Keratinocyte (primary cell): Measurements from ENCODE around the gene DGKE. TPM values are rescaled to one million over a fixed set of nuclear protein-coding genes. Genes with fewer than 3 reads are reported as not detected.

Source experiments
- DNase-seq: peaks from one replicate; pipeline ENCODE4 v3.0.0-alpha.2; 2011; ENCODE audit warnings: low read depth, missing footprints, low spot score
- FAIRE-seq: peaks from 2 replicates; lab custom pipeline; 2011; peaks lifted over from hg19 to GRCh38; lab: Jason Lieb, UNC
- H2AFZ ChIP-seq: 2 replicates; pipeline ENCODE4 v1.6.0; 2012; ENCODE audit warnings: low read length, control low read depth, inconsistent platforms; ENCODE audit not compliant: control insufficient read depth
- H3K27ac ChIP-seq: 2 replicates; pipeline ENCODE4 v1.5.1; 2011; ENCODE audit warnings: low read length; ENCODE audit not compliant: control insufficient read depth, insufficient read depth
- H3K27me3 ChIP-seq: 3 replicates; pipeline ENCODE4 v1.6.0; 2011; ENCODE audit warnings: low read length; ENCODE audit not compliant: control insufficient read depth, insufficient read depth; ENCODE audit errors: extremely low read depth
- H3K36me3 ChIP-seq, 2 experiments: 2 replicates in 1 of 2; 3 replicates in 1 of 2; pipeline ENCODE4 v1.5.1; 2011; ENCODE audit warnings: low read length in 2 of 2, mild to moderate bottlenecking in 1 of 2; ENCODE audit not compliant: control insufficient read depth in 2 of 2, insufficient read depth in 2 of 2; ENCODE audit errors: extremely low read depth in 1 of 2
- H3K4me1 ChIP-seq: 3 replicates; pipeline ENCODE4 v1.5.1; 2011; ENCODE audit warnings: low read length; ENCODE audit not compliant: control insufficient read depth, insufficient read depth; ENCODE audit errors: extremely low read depth
- H3K4me2 ChIP-seq: 3 replicates; pipeline ENCODE4 v1.6.0; 2011; ENCODE audit warnings: low read depth, low read length; ENCODE audit not compliant: control insufficient read depth, insufficient read depth; ENCODE audit errors: extremely low read depth
- H3K4me3 ChIP-seq, 3 experiments: fragments of 200-600 bp in 1 of 3; sonication (generic) in 1 of 3; 2 replicates in 2 of 3; 3 replicates in 1 of 3; pipeline ENCODE4 v1.5.1; 2011 to 2016; ENCODE audit warnings: low read length in 3 of 3, mild to moderate bottlenecking in 3 of 3, control low read depth in 2 of 3, inconsistent platforms in 1 of 3, low read depth in 1 of 3, mixed read lengths in 1 of 3, mixed run types in 1 of 3, moderate library complexity in 1 of 3; ENCODE audit not compliant: control insufficient read depth in 2 of 3, insufficient read depth in 2 of 3; ENCODE audit errors: extremely low read depth in 1 of 3
- H3K79me2 ChIP-seq: 2 replicates; pipeline ENCODE4 v1.6.0; 2012; ENCODE audit warnings: low read length; ENCODE audit not compliant: control insufficient read depth, insufficient read depth
- H3K9ac ChIP-seq: 3 replicates; pipeline ENCODE4 v1.6.0; 2011; ENCODE audit warnings: low read length; ENCODE audit not compliant: control insufficient read depth, insufficient read depth; ENCODE audit errors: extremely low read depth
- H3K9me1 ChIP-seq: 3 replicates; pipeline ENCODE4 v1.6.0; 2011; ENCODE audit warnings: low read length; ENCODE audit not compliant: control insufficient read depth, insufficient read depth; ENCODE audit errors: extremely low read depth
- H3K9me3 ChIP-seq: 2 replicates; pipeline ENCODE4 v1.5.1; 2012; ENCODE audit warnings: low read depth, low read length; ENCODE audit not compliant: control insufficient read depth
- H4K20me1 ChIP-seq: 3 replicates; pipeline ENCODE4 v1.6.0; 2011; ENCODE audit warnings: low read length; ENCODE audit not compliant: control insufficient read depth, insufficient read depth; ENCODE audit errors: extremely low read depth
- CTCF ChIP-seq, 3 experiments: IDR thresholded peaks in 1 of 3; conservative IDR thresholded peaks in 1 of 3; optimal IDR thresholded peaks in 1 of 3; 2 replicates in 2 of 3; 3 replicates in 1 of 3; pipeline versions ENCODE3 to v1.5.1; 2011; ENCODE audit warnings: low read length in 3 of 3, mild to moderate bottlenecking in 3 of 3, moderate library complexity in 2 of 3, control low read depth in 1 of 3, inconsistent platforms in 1 of 3; ENCODE audit not compliant: insufficient read depth in 2 of 3; ENCODE audit errors: extremely low read depth in 1 of 3
- EZH2 ChIP-seq: IDR thresholded peaks from one replicate; pipeline ENCODE4 v1.6.1; 2012; ENCODE audit warnings: inconsistent platforms, mild to moderate bottlenecking, low read length, moderate library complexity
- dilution Hi-C: fragments of 300-500 bp; cut with MboI; formaldehyde crosslinking; loops from one replicate; pipeline ENCODE4 v1.7.0; 2020; ENCODE audit warnings: low sequenced_read_pairs; ENCODE audit not compliant: extremely low pct_ligation_motif_present
- polyA plus RNA-seq, 5 experiments: library from polyadenylated mRNA; depleted of rRNA in 3 of 5; stranded (reverse) in 3 of 5; stranded (forward) in 1 of 5; unstranded in 1 of 5; fragments of >200 nt; gene quantifications; 1 replicate in 1 of 5; 2 replicates in 3 of 5; 3 replicates in 1 of 5; pipeline versions ENCODE4 v1.2.1 to v1.2.3, GENCODE V29; 2011 to 2012; ENCODE audit warnings: missing spikeins in 2 of 5, low read depth in 1 of 5, low replicate concordance in 1 of 5

Gene DGKE
- polyA plus RNA-seq, 1 donor (not counting 4 experiments of a cell fraction or from before 2014, with no cell fraction given) = 4.7 TPM

- no peak overlapping the region for H3K4me2 ChIP-seq
- FAIRE-seq (no peak), DNase-seq (no peak)
- no peak overlapping the region for H3K9ac ChIP-seq
- no peak overlapping the region for H3K4me3 ChIP-seq
- no peaks in the 10 kb centered on the region for H3K4me1 ChIP-seq
- H3K9me3 ChIP-seq = no peaks in the 10 kb centered on the region
- TF ChIP-seq CTCF (optimal IDR thresholded peaks at IDR 0.05 in 1 of 3, IDR thresholded peaks at IDR 0.05 in 1 of 3, conservative IDR thresholded peaks at IDR 0.05 in 1 of 3; ENCODE audit: extremely low read depth in 1 of 3, insufficient read depth in 2 of 3, low read length in 3 of 3) (no peak), EZH2 (no peak)
- dilution Hi-C loops = no loop called here
- H3K79me2 ChIP-seq = no peaks in the 10 kb centered on the region
- peaks cover 0 to 1% of the 10 kb centered on the region in 2 experiments for H3K36me3 ChIP-seq
- no peaks in the 10 kb centered on the region for H3K9me1 ChIP-seq
- H2AFZ ChIP-seq = no peak overlapping the region
- no peaks in the 10 kb centered on the region for H4K20me1 ChIP-seq
- no peaks in the 10 kb centered on the region for H3K27me3 ChIP-seq
- no peak overlapping the region for H3K27ac ChIP-seq
These were observed 40.0 kb upstream of the DGKE start for GRCh38 chr17:56793957-56794356.

- Histone ChIP-seq H3K36me3 (peaks cover 0 to 1% of the 10 kb centered on the region in 2 experiments), H3K27ac (no peak overlapping the region), H4K20me1 (no peaks in the 10 kb centered on the region), H3K4me1 (no peaks in the 10 kb centered on the region), H3K79me2 (no peaks in the 10 kb centered on the region), H2AFZ (no peak overlapping the region), H3K9me1 (no peaks in the 10 kb centered on the region), H3K4me2 (no peak overlapping the region), H3K27me3 (no peaks in the 10 kb centered on the region), H3K9me3 (no peaks in the 10 kb centered on the region), H3K9ac (no peak overlapping the region), H3K4me3 (no peak overlapping the region)
- TF ChIP-seq EZH2 (no peak), CTCF (optimal IDR thresholded peaks at IDR 0.05 in 1 of 3, IDR thresholded peaks at IDR 0.05 in 1 of 3, conservative IDR thresholded peaks at IDR 0.05 in 1 of 3; ENCODE audit: extremely low read depth in 1 of 3, insufficient read depth in 2 of 3, low read length in 3 of 3) (no peak)
- dilution Hi-C loops = no loop called here
- no peak for DNase-seq
- no peak for FAIRE-seq
These were observed 38.6 kb upstream of the DGKE start for GRCh38 chr17:56795221-56795865.
